Osteocyte (in vitro differentiated cells): ENCODE measurements around the gene CFAP90. TPM values are rescaled to one million over a fixed set of nuclear protein-coding genes. Genes with fewer than 3 reads are reported as not detected.

Experiments
- DNase-seq: peaks from one replicate; pipeline ENCODE4 v3.0.0; 2021; ENCODE audit warnings: mixed read lengths; ENCODE audit not compliant: unreplicated experiment; ENCODE audit errors: extremely low spot score
- H3K27ac Mint-ChIP-seq: one replicate; pipeline ENCODE4 v1.8.0; 2021; ENCODE audit warnings: mild to moderate bottlenecking, mixed read lengths; ENCODE audit not compliant: unreplicated experiment
- H3K27me3 Mint-ChIP-seq: one replicate; pipeline ENCODE4 v1.8.0; 2021; ENCODE audit warnings: mixed read lengths; ENCODE audit not compliant: unreplicated experiment
- H3K36me3 Mint-ChIP-seq: one replicate; pipeline ENCODE4 v1.8.0; 2021; ENCODE audit warnings: mixed read lengths; ENCODE audit not compliant: unreplicated experiment
- H3K4me1 Mint-ChIP-seq: one replicate; pipeline ENCODE4 v1.8.0; 2021; ENCODE audit warnings: mixed read lengths; ENCODE audit not compliant: unreplicated experiment
- H3K4me3 Mint-ChIP-seq: one replicate; pipeline ENCODE4 v1.8.0; 2021; ENCODE audit warnings: mild to moderate bottlenecking, moderate library complexity, mixed read lengths; ENCODE audit not compliant: unreplicated experiment
- H3K9me3 Mint-ChIP-seq: one replicate; pipeline ENCODE4 v1.8.0; 2021; ENCODE audit warnings: mixed read lengths; ENCODE audit not compliant: unreplicated experiment
- total RNA-seq: library from RNA; stranded (reverse); gene quantifications from 2 replicates; pipeline ENCODE4 v1.2.1, GENCODE V29; 2021
- TF ChIP-seq, protein P1 (sequence below): fragments of 200-600 bp; sonication (generic); IDR thresholded peaks from 2 replicates; pipeline ENCODE4 v1.5.0; 2021; ENCODE audit warnings: antibody characterized with exemption, mild to moderate bottlenecking, moderate library complexity

The CFAP90 gene
- total RNA-seq, 1 donor from 2014 or later: not detected

DNA sequence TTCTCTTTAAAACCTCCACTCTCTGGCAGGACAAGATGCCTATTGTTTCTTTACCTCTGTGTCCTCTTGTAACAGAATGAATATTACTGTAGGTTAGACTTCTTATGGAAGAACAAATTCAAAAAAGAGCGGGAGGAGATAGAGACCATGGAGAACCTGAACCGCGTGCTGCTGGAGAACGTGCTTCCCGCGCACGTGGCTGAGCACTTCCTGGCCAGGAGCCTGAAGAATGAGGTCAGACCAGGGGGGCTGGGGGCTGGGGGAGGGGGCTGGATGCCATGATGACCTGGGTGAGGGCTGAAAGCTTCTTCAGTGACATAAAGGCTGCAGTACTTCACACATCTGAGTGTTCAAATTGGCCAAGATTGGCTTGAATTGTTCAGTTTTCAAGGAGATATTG lies 61.4 kb downstream of the CFAP90 start:
- H3K27me3 Mint-ChIP-seq: peaks cover 4% of the 10 kb centered on the region
- no peaks in the 10 kb centered on the region for H3K4me1 Mint-ChIP-seq
- TF ChIP-seq, protein P1, sequence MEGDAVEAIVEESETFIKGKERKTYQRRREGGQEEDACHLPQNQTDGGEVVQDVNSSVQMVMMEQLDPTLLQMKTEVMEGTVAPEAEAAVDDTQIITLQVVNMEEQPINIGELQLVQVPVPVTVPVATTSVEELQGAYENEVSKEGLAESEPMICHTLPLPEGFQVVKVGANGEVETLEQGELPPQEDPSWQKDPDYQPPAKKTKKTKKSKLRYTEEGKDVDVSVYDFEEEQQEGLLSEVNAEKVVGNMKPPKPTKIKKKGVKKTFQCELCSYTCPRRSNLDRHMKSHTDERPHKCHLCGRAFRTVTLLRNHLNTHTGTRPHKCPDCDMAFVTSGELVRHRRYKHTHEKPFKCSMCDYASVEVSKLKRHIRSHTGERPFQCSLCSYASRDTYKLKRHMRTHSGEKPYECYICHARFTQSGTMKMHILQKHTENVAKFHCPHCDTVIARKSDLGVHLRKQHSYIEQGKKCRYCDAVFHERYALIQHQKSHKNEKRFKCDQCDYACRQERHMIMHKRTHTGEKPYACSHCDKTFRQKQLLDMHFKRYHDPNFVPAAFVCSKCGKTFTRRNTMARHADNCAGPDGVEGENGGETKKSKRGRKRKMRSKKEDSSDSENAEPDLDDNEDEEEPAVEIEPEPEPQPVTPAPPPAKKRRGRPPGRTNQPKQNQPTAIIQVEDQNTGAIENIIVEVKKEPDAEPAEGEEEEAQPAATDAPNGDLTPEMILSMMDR: no peak
- no peak overlapping the region for H3K27ac Mint-ChIP-seq
- no peak for DNase-seq
- H3K36me3 Mint-ChIP-seq: no peaks in the 10 kb centered on the region
- no peak overlapping the region for H3K4me3 Mint-ChIP-seq
- H3K9me3 Mint-ChIP-seq: no peaks in the 10 kb centered on the region

DNA sequence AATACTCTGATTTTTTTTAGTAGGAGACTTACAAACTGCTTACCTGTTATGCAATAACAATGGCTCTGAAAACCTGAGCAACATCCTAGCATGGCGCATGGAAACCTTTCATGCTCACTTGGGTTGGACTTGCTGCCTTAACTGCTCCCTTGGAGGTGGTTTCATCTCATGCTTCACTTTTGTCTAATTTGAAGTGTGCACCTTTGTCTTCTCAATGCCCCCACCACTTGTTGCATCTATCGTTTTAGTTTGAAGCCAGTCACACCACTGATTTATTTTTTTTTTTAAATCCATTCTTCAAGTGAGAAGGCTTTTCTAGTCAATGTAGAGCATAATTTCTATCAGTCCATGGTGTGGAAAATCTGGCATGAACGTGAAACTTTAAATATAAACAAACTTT lies 63.2 kb downstream of the CFAP90 start:
- no peak overlapping the region for H3K27ac Mint-ChIP-seq
- TF ChIP-seq, protein P1: no peak
- H3K4me1 Mint-ChIP-seq: no peaks in the 10 kb centered on the region
- no peaks in the 10 kb centered on the region for H3K36me3 Mint-ChIP-seq
- peaks cover 7% of the 10 kb centered on the region for H3K27me3 Mint-ChIP-seq
- no peak for DNase-seq
- H3K4me3 Mint-ChIP-seq: no peak overlapping the region
- no peaks in the 10 kb centered on the region for H3K9me3 Mint-ChIP-seq

DNA sequence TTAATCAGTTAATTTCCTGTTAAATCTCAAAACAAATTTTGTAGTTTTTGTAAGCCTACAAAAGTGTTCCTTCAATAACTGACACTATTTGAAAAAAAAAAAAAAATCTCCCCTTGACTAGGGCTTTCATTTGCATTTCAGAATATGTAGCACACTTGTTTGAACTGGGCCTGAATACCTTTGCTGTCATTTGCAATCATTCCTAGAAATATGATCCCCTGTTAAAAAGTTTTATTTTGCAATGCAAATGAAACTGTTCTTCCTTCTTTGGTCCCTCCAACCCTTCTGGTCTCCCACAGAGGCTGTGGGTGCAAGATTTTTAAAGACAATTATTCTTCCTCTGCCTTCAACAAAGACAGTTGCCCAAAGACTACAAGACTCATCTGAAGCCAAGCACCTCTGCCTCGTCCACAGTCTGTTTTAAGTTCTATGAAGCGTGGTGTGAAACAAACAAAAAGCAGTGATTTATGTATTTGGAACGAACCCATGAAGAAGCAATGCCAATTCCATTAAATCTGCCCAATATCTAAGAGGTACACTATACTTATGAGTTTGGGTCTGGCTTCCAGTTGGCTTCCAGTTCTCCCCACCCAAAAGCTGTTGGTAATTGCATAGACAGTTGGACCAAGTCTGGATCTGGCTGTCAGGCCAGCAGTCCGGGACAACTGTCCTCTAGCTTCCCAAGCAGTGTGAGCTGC lies 66.1 kb downstream of the CFAP90 start:
- Mint-ChIP-seq H3K27me3 (peaks cover 6% of the 10 kb centered on the region), H3K9me3 (no peaks in the 10 kb centered on the region), H3K27ac (no peak overlapping the region), H3K36me3 (no peaks in the 10 kb centered on the region), H3K4me3 (no peak overlapping the region), H3K4me1 (no peaks in the 10 kb centered on the region)
- TF ChIP-seq, protein P1: no peak
- DNase-seq: no peak

DNA sequence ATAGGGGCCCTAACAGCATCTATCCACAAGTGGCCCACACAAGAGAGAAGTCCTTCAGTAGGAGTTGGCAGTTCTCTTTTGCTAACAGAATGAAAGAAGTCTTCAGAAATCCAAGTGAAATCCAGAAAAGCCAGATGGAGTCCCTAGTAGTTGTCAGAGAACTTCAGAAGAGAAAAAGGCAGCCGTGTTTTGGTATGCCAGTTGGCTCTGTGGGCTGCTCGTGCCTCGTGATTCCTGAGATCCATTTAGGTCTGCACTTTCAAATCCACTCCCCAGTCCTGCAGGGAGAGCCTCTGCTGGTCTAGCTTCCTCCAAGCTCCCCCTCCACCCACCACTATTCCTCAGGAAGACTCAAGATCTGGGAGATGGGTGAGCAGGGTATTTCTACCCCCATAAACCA lies 69.0 kb downstream of the CFAP90 start:
- no peaks in the 10 kb centered on the region for H3K36me3 Mint-ChIP-seq
- no peaks in the 10 kb centered on the region for H3K9me3 Mint-ChIP-seq
- peaks cover 6% of the 10 kb centered on the region for H3K27me3 Mint-ChIP-seq
- no peak overlapping the region for H3K27ac Mint-ChIP-seq
- no peak for DNase-seq
- TF ChIP-seq, protein P1: no peak
- H3K4me1 Mint-ChIP-seq: no peaks in the 10 kb centered on the region
- H3K4me3 Mint-ChIP-seq: no peak overlapping the region

Other genes with a start within 250 kb of the CFAP90 start
- 5.8 and 7.0 TPM in 2 replicates for gene FASTKD3, start 17.9 kb upstream of the CFAP90 start, total RNA-seq
- gene MTRR, start 18.0 kb upstream of the CFAP90 start, total RNA-seq: 36.3 and 40.9 TPM in 2 replicates